Kidney (tissue), 14 donors: ENCODE measurements around the gene VAMP7. TPM values are rescaled to one million over a fixed set of nuclear protein-coding genes. Genes with fewer than 3 reads are reported as not detected.
"Not testable (repeated sequence)": the region's sequence is repeated elsewhere in the genome, so short reads cannot be mapped to it uniquely, and the experiment has no call there.

ENCODE experiments used
- DNase-seq, 5 donors: peaks; one replicate each; pipeline ENCODE4 v3.0.0-alpha.2; 2013 to 2020
- FAIRE-seq: peaks from 2 replicates; lab custom pipeline; 2012; peaks lifted over from hg19 to GRCh38; lab: Jason Lieb, UNC
- H3K27ac ChIP-seq, 2 donors: one replicate each; pipeline ENCODE4 v1.7.0; 2013; ENCODE audit warnings: low read depth in 2 of 2, low read length in 2 of 2, inconsistent platforms in 1 of 2
- H3K27me3 ChIP-seq: one replicate; pipeline ENCODE4 v1.7.1; 2013; ENCODE audit warnings: low read length, inconsistent platforms; ENCODE audit not compliant: control insufficient read depth, insufficient read depth
- H3K36me3 ChIP-seq, 3 donors: one replicate each; pipeline versions ENCODE4 v1.7.0 to v1.7.1; 2013; ENCODE audit warnings: low read length in 3 of 3, control low read depth in 1 of 3, inconsistent platforms in 1 of 3; ENCODE audit not compliant: insufficient read depth in 3 of 3, control insufficient read depth in 2 of 3
- H3K4me1 ChIP-seq, 3 donors: one replicate each; pipeline versions ENCODE4 v1.7.0 to v1.7.1; 2013; ENCODE audit warnings: low read length in 3 of 3, inconsistent platforms in 1 of 3, low read depth in 1 of 3; ENCODE audit not compliant: control insufficient read depth in 2 of 3, insufficient read depth in 2 of 3
- H3K4me3 ChIP-seq, 3 donors: one replicate each; pipeline versions ENCODE4 v1.7.0 to v1.8.1; 2013; ENCODE audit warnings: low read length in 3 of 3, control low read depth in 1 of 3, inconsistent platforms in 1 of 3
- H3K9ac ChIP-seq, 3 donors: one replicate each; pipeline versions ENCODE4 v1.7.0 to v1.7.1; 2013; ENCODE audit warnings: low read length in 3 of 3, control low read depth in 1 of 3, inconsistent platforms in 1 of 3
- H3K9me3 ChIP-seq, 3 donors: one replicate each; pipeline versions ENCODE4 v1.7.0 to v1.7.1; 2013; ENCODE audit warnings: low read length in 3 of 3, control low read depth in 1 of 3, inconsistent platforms in 1 of 3; ENCODE audit not compliant: control insufficient read depth in 2 of 3, insufficient read depth in 1 of 3
- CTCF ChIP-seq: IDR thresholded peaks from 3 replicates; pipeline ENCODE4 v1.5.1; 2012; ENCODE audit warnings: mild to moderate bottlenecking, moderate library complexity, borderline replicate concordance; ENCODE audit not compliant: insufficient read depth; ENCODE audit errors: extremely low read depth
- intact Hi-C: fragments of 100-400 bp; cut with DNase I; formaldehyde crosslinking; loops from one replicate; pipeline ENCODE4 v1.11.1; 2022
- polyA plus RNA-seq: library from polyadenylated mRNA; stranded (reverse); fragments of 350-450 nt; fragmentation: Illumina TruSeq; extraction: RNeasy Lipid Tissue Mini Kit (QIAGEN cat#74804); gene quantifications from one replicate; pipeline ENCODE4 v1.2.3, GENCODE V29; 2014; ENCODE audit warnings: low read depth, low replicate concordance; ENCODE audit not compliant: insufficient read depth
- total RNA-seq: library from RNA; stranded (reverse); fragmentation: NEBNext Ultra II Directional; extraction: Animal tissue kit (Norgen Biotek cat#: 25700); gene quantifications from one replicate; pipeline ENCODE4 v1.2.1, GENCODE V29; 2021
- donor health status: control.
- donor health status: control.
- donor health status: control.
- donor health status: control.
- donor health status: control.
- donor health status: DM: yes; HTN: yes; CAD: no.
- donor health status: Normal renal cell carcinoma (clear cell type).

VAMP7 gene
- total and polyA plus RNA-seq, 2 donors from 2014 or later: 32.5 to 40.4 TPM

GRCh38 chrX:155893521-155893920 lies 12.4 kb downstream of the VAMP7 start:
- H3K4me3 ChIP-seq: no peak overlapping the region
- no peak overlapping the region for H3K27ac ChIP-seq
- no peaks in the 10 kb centered on the region for H3K9me3 ChIP-seq
- no peak overlapping the region for H3K9ac ChIP-seq
- TF ChIP-seq CTCF: no peak
- H3K4me1 ChIP-seq: no peaks in the 10 kb centered on the region
- H3K27me3 ChIP-seq: no peaks in the 10 kb centered on the region
- DNase-seq (no peak), FAIRE-seq (no peak)
- peaks cover 0 to 20% (median 0%) of the 10 kb centered on the region in 3 donors for H3K36me3 ChIP-seq
- intact Hi-C loops: no loop called here

- H3K4me1 ChIP-seq: no peaks in the 10 kb centered on the region
- no peak for TF ChIP-seq CTCF
- FAIRE-seq (no peak), DNase-seq (no peak)
- intact Hi-C loops: no loop called here
- no peak overlapping the region for H3K27ac ChIP-seq
- H3K4me3 ChIP-seq: no peak overlapping the region
- H3K27me3 ChIP-seq: no peaks in the 10 kb centered on the region
- H3K9me3 ChIP-seq: no peaks in the 10 kb centered on the region
- H3K9ac ChIP-seq: no peak overlapping the region
- peaks cover 0 to 14% (median 0%) of the 10 kb centered on the region in 3 donors for H3K36me3 ChIP-seq
These were observed 15.4 kb downstream of the VAMP7 start for GRCh38 chrX:155896512-155896911.

- DNase-seq (no peak), FAIRE-seq (no peak)
- Histone ChIP-seq H3K27me3 (no peaks in the 10 kb centered on the region), H3K36me3 (peaks cover 0 to 9% (median 0%) of the 10 kb centered on the region in 3 donors), H3K4me3 (no peak overlapping the region), H3K9ac (no peak overlapping the region), H3K27ac (no peak overlapping the region), H3K9me3 (no peaks in the 10 kb centered on the region), H3K4me1 (no peaks in the 10 kb centered on the region)
- intact Hi-C loops: no loop called here
- no peak for TF ChIP-seq CTCF
These were observed 18.2 kb downstream of the VAMP7 start for GRCh38 chrX:155899366-155899765.

- intact Hi-C loops: no loop called here
- Histone ChIP-seq H3K4me3 (no peak overlapping the region), H3K27me3 (no peaks in the 10 kb centered on the region), H3K4me1 (no peaks in the 10 kb centered on the region), H3K9me3 (no peaks in the 10 kb centered on the region), H3K36me3 (peaks cover 0 to 9% (median 0%) of the 10 kb centered on the region in 3 donors), H3K27ac (no peak overlapping the region), H3K9ac (no peak overlapping the region)
- no peak for TF ChIP-seq CTCF
- FAIRE-seq: no peak
- DNase-seq: no peak
These were observed 19.6 kb downstream of the VAMP7 start for GRCh38 chrX:155900765-155901164.

GRCh38 chrX:155907661-155908060 lies 26.5 kb downstream of the VAMP7 start:
- H3K9ac ChIP-seq, DNase-seq, H3K27me3 ChIP-seq, FAIRE-seq, H3K36me3 ChIP-seq, H3K27ac ChIP-seq, H3K4me1 ChIP-seq, intact Hi-C loops, H3K4me3 ChIP-seq: not testable (repeated sequence)
- peaks cover 3 to 11% (median 3%) of the 10 kb centered on the region in 3 donors for H3K9me3 ChIP-seq
